ENCODE data around the gene OR4D9. TPM values are rescaled to one million over a fixed set of nuclear protein-coding genes. Genes with fewer than 3 reads are reported as not detected.
A peak's percentile ranks its signal among the peaks of the same experiment; 100 is the strongest.

The OR4D9 gene
- total RNA-seq (ENCODE audit: low replicate concordance) = not detected in 2 replicates

DNA sequence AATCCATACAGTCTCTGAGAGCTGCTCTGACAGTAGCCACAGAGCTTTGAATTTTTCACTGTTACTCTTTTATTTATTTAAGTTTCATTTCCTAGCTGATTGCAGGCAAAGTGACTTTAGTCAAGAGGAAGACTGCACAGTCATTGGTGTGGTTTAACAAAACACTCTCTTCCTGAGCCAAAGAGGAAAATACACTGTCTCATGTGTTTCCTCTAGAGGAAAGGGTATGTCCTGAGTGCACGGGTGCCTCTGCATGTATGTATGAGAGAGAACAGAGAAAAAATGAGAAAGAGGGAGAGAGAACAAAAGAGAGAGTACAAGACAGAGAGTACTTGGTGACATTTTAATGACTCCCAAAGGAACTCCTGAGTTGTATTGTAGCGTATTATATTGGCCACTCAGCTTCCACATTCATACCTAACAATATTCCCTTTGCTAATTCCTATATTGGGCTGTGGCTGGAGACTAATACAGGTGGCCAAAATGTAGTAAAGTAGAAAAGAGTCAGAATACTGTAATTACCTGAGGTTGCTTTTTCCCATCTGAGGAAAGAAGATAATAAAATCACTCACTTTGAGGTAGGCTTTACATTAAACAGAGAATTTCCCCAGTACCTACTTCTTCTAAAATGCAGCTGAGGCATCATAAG, at the start of gene OR4D9:
Gene OR4D9 (plus strand): TSS at position 599 of the 649 bp plus-strand sequence. CDS start 3,374 bp downstream, outside the sequence.
- no peak within 1 kb of the TSS for H3K4me3 ChIP-seq (ENCODE audit: low read depth, low read length)
- no peak for DNase-seq (ENCODE audit: low read depth)
- TF ChIP-seq, protein P1, sequence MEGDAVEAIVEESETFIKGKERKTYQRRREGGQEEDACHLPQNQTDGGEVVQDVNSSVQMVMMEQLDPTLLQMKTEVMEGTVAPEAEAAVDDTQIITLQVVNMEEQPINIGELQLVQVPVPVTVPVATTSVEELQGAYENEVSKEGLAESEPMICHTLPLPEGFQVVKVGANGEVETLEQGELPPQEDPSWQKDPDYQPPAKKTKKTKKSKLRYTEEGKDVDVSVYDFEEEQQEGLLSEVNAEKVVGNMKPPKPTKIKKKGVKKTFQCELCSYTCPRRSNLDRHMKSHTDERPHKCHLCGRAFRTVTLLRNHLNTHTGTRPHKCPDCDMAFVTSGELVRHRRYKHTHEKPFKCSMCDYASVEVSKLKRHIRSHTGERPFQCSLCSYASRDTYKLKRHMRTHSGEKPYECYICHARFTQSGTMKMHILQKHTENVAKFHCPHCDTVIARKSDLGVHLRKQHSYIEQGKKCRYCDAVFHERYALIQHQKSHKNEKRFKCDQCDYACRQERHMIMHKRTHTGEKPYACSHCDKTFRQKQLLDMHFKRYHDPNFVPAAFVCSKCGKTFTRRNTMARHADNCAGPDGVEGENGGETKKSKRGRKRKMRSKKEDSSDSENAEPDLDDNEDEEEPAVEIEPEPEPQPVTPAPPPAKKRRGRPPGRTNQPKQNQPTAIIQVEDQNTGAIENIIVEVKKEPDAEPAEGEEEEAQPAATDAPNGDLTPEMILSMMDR (IDR thresholded peaks at IDR 0.05; ENCODE audit: insufficient read depth, low read length) = no peak

DNA sequence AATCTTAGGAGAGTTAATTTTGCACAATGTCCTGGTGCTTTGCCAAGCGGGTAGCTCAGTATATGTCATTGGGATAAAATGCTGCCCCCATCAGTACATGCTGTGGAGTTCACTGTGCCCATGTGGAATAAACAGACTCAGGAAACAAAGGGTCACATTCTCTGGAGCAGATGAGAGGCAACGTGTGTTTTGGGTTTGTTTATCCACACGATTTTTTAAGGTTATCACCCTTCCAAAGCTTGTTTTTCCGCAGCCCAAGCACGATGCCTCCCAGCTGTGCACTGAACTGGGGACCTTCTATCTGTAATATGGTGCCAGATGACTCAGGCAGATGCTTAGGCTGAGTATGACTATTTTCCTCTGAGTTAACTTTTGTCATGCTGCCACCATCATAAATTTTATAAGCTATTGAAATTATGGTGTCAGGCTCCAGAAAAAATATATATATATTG, 48.1 kb upstream of the OR4D9 start:
- DNase-seq (ENCODE audit: low read depth) = peak; percentile 20
- TF ChIP-seq, protein P1 (IDR thresholded peaks at IDR 0.05; ENCODE audit: insufficient read depth, low read length) = no peak
- no peak overlapping the region for H3K4me3 ChIP-seq (ENCODE audit: low read depth, low read length)

DNA sequence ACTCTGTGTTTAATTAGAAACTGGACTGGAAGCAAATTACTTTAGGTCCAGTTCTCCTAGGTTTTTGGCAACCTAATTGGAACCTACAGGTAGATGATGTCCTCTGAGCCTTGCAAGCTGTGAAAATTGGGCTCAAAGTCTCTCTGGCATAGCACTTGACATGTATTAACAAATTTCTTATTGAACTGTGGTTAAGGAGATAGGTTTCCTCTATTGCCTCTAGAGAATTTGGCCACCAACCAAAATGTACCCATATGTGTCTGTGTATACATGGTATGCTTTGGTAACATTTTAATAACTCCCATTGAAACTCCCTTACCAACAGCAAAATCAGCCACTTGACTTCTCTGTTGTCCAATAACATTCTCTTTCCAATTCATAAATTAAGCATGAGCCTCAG, 38.3 kb upstream of the OR4D9 start, which contains the start of gene OR4D10:
Gene OR4D10 (plus strand): TSS at position 301 of the 400 bp plus-strand sequence. CDS start 4,115 bp downstream, outside the sequence.
- no peak within 1 kb of the TSS for H3K4me3 ChIP-seq (ENCODE audit: low read depth, low read length)
- DNase-seq (ENCODE audit: low read depth) = no peak
- TF ChIP-seq, protein P1 (IDR thresholded peaks at IDR 0.05; ENCODE audit: insufficient read depth, low read length) = no peak

DNA sequence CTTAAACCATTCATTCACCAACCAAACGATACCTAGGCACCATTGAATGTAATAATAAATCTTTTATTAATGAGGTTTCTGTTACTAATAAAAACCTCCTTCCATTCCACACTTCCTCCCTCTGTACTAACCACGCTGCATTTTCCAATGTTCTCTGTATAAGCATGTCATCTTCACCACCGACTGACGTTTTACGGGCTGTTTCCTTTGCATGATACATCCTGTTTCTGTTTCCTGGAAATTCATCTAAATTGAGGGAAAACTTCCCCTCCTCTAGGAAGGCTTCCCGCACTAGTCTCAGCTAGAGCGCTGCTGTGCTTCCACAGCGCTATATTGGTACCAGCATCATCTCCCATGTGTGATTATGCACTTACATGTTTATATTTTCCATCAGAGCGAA, 36.2 kb upstream of the OR4D9 start:
- DNase-seq (ENCODE audit: low read depth) = no peak
- H3K4me3 ChIP-seq (ENCODE audit: low read depth, low read length) = no peak overlapping the region
- TF ChIP-seq, protein P1 (IDR thresholded peaks at IDR 0.05; ENCODE audit: insufficient read depth, low read length) = no peak

DNA sequence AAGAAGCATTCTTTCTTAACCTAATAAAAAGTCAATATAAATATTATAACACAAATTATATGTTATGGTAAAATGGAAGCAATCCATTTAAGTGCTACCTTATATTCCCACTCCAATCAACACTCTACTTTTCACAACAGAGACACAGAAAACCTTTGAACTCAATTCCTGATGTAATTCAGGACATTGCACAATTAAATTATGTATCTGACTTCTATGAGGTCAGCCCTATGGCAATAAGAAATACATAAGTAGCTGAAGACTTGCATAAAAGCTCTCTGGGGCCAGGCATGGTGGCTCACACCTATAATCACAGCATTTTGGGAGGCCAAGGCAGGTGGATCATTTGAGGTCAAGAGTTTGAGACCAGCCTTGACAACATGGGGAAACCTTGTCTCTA, 31.4 kb upstream of the OR4D9 start:
- H3K4me3 ChIP-seq (ENCODE audit: low read depth, low read length) = no peak overlapping the region
- TF ChIP-seq, protein P1 (IDR thresholded peaks at IDR 0.05; ENCODE audit: insufficient read depth, low read length) = no peak
- no peak for DNase-seq (ENCODE audit: low read depth)

DNA sequence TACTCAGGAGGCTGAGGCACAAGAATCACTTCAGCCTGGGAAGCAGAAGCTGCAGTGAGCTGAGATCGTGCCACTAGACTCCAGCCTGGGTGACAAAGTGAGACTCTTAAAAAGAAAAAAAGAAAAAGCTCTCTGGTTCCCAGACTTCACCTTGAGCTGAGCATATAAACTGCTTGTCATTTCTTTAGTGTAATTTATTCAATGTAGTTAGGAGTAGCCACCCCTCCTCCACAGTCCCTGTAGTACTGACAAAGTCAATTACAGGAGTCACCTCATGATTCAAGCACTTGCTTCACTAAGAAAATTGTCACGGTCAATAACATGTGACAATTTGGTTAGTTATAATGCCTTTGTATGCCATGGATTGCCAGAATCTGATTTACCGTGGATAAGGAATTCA, 31.0 kb upstream of the OR4D9 start:
- no peak overlapping the region for H3K4me3 ChIP-seq (ENCODE audit: low read depth, low read length)
- no peak for DNase-seq (ENCODE audit: low read depth)
- TF ChIP-seq, protein P1 (IDR thresholded peaks at IDR 0.05; ENCODE audit: insufficient read depth, low read length) = no peak
